GM12892 (cell line): Measurements from ENCODE around the gene TTC17.

Experiments used
- DNase-seq: peaks from one replicate; pipeline ENCODE4 v3.0.0; 2011; ENCODE audit not compliant: insufficient read length
- FAIRE-seq: peaks from 2 replicates; lab custom pipeline; 2011; peaks lifted over from hg19 to GRCh38; lab: Jason Lieb, UNC
- POLR2A ChIP-seq: IDR thresholded peaks from 2 replicates; pipeline ENCODE4 v1.6.1; 2011; ENCODE audit warnings: low read depth, low read length, control low read depth
- POLR2AphosphoS5 ChIP-seq: IDR thresholded peaks from 2 replicates; pipeline ENCODE4 v1.6.1; 2011; ENCODE audit warnings: low read depth, low read length, control low read depth
- TAF1 ChIP-seq: IDR thresholded peaks from 2 replicates; pipeline ENCODE4 v1.6.1; 2011; ENCODE audit warnings: low read depth, mild to moderate bottlenecking, control low read depth, low read length, borderline replicate concordance

The TTC17 gene

DNA sequence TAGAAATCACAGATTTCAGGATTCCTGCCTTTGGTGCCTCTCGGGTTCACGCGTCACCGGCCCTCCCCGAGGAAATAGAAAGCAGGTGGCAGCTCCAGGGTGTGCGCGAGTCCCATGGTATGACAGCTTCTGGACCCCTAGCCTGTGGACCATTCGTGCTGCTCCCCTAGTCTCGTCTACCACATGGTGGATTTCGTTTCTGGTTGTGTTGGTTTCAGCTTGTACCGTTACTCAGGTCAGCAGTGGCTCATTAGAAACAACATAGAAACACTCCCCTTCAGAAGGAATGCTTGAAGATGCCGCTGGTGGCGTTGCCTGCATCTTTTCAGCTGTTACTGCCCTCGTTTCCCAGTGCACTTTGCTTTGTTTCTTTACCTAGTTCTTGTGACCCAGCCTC lies 700 bp downstream of the TTC17 start:
- DNase-seq (peak; percentile 14), FAIRE-seq (no peak)
- TF ChIP-seq TAF1, result no peak
- no peak; the same call in 1 of the 2 replicates for TF ChIP-seq POLR2AphosphoS5
- TF ChIP-seq POLR2A, result no peak

DNA sequence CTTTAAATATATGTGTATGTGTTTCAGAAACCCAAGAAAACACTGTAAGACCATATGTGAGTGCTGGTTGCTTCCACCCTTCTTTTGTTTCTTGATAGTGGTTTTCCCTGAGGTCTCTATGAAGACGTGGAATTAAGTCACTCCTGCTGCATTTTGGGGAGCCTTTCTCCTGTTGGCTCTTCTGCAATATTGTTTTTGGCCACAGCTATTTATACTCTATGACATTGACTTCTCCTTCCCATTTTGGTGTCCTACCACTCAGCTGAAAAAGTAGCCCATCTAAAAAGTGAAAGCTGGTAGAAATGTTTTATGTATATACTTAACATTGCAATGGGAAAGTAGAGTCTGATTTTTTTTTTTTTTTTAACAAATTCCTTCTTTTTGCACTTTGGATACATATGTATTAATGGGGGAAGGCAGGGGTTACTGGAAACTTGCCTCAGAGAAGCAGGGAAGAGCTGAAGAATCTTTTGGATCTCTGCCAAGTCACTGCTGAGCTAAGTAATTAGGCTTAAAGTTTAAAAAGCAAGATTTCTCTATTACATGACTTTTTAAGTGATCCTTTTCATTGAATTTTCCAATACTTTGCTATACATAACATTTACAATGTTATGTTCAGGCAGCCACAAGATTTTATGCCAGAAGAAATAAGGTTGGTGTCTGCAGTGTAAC lies 1.8 kb downstream of the TTC17 start:
- no peak for DNase-seq
- no peak for FAIRE-seq

DNA sequence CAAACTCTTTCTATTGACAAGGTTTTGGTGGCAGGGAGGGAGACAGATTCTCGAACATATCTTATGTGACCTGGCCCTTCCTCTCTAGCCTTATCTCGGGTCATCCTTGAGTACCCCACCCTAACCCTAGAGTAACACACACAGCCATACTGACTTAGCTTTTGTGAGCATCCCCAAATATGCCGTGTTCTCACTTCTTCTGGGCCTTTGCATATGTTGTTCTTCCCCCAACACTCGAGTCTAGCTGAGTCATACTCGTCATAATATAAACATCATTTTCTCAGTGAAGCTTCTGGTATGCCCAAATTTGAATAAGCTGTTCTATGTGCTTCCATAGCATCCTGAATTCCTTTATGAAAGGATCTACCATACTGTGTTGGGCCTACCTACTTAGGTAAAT lies 8.0 kb downstream of the TTC17 start:
- no peak for FAIRE-seq
- no peak for DNase-seq
- TF ChIP-seq POLR2AphosphoS5 (no peak), POLR2A (no peak), TAF1 (no peak)

More for the DNA sequence above, 1.8 kb downstream of the TTC17 start:
- TF ChIP-seq TAF1 (no peak), POLR2AphosphoS5 (no peak), POLR2A (no peak)

DNA sequence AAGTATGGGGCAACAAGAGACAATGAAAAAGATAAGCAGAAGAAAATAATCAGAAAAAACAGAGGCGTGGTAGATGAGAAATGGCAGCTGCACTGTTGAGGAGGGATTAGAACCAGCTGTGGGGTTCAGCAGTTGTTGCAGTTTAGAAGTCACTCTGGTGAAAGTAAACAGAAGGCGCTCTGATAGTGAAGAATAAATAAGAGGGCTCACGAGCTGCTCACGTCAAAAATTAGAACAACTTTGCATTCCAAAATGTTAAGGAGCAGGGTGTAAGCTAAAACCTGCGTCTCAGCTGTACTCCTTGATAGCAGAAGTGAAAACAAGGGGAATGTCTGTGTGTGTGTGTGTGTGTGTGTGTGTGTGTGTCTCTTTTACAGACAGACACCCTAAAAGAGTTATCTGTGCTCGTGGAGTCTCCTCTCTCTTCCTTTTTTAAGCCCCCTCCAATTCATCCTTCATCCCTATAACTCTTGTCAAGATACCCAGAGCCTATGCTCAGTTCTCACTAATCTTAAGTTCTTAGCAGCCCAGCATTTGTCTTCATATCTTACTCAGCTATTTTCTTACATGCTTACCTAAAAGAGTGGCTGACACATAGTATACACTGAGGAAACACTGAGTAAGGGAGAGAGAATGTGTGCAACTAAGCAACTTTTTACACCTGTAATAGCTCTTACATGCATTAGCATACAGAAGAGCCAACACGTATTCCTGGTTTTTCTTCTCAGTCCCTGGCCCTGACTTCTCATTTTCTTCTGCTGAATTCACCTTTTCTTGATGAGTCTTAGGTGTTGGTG lies 8.9 kb downstream of the TTC17 start:
- DNase-seq, result no peak
- TF ChIP-seq POLR2AphosphoS5 (0 out of 2 replicates have a peak, but pooled peaks have one; percentile 21), POLR2A (no peak), TAF1 (no peak)
- peak; percentile 61 for FAIRE-seq

DNA sequence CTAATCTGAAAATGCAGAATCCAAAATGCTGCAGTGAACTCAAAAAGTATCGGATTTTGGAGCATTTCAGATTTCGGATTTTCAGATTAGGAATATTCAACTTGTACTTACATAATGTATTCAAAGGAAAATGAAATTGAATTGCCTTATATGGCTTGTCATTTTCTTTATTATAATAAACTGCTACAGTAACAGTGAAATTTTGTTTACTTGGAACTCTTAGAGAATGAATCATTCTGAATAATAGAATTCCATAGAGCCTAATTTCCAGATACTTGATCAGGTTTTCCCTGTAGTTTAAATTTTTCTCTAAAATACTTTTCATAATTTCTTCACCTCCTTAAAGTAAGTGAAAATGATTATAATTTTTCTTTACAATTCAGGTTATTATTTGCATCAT lies 17.3 kb downstream of the TTC17 start:
- DNase-seq (no peak), FAIRE-seq (no peak)
- TF ChIP-seq POLR2A, result no peak
- TF ChIP-seq TAF1, result no peak
- no peak for TF ChIP-seq POLR2AphosphoS5

DNA sequence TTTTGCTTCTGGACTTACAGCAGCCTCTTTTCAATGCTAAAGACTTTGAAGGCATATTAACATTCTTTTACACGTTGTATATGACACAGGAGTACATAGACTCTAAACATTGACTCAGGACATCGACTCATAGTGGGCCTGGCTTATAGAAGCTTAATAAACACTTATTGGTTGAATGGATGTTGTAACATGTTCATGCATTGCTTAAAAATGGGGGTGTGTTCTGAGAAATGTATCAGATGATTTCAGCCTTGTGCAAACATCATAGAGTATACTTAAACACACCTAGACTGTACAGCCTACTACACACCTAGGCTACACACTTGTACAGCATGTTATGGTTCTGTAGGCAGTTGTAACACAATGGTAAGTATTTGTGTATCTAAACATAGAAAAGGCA lies 17.9 kb downstream of the TTC17 start:
- DNase-seq, result no peak
- FAIRE-seq, result no peak
- TF ChIP-seq POLR2A (no peak), POLR2AphosphoS5 (no peak), TAF1 (no peak)

DNA sequence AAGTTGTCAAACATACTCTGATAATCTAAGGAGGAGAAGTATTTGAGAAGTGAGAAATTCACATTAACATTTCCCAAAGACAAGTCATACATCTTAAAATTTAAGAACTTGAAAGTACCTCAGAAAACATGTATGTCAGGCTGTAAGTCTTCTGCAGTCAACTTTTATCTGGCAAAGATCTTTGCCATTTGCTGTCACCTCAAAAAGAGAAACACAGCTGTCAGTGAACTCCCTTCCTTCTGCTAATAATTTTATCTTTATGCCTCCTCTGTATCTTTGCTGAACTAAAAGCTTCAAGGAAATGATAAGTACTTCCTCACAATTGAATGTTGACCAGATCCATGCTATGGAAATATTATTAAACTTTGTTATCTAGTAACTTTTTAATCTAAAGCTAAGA lies 18.7 kb downstream of the TTC17 start:
- DNase-seq (no peak), FAIRE-seq (no peak)
- TF ChIP-seq POLR2A, result no peak
- no peak for TF ChIP-seq POLR2AphosphoS5
- TF ChIP-seq TAF1, result no peak

DNA sequence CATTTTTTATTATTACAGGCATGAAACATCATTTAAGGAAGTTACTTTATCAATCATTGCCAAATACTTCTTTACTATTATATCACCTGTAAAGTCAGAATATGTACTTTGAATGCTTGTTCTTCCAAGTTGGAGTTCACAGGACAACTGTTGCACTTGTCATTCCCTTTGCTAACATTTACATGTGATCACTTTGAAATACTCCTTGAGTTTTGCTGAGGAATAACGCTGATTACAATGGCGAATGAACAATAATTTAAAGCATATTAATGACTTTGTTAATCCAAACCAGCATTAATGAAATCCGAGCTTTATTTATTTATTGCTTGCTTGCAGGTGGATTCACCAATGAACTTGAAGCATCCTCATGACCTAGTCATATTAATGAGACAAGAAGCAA lies 20.2 kb downstream of the TTC17 start:
- FAIRE-seq (no peak), DNase-seq (no peak)

DNA sequence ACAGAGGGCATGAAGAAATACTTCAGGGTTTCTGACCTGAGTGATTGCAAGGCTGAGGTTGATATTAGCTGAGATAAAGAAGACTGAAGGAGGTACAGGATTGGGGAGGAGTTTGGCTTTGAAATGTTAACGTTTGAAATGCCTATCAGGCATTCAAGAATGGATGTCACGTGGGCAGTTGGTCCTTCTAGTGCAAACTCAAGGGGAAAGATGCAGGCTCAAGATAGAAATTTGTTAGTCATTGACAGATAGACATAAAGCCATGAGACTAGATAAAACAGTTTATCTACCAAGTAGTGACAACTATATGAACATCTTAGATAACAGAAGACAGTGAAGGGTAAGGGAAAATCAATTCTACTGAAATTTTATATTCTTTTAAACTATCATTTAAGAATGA lies 23.1 kb downstream of the TTC17 start:
- no peak for TF ChIP-seq POLR2A
- no peak for FAIRE-seq
- no peak for DNase-seq

More for the DNA sequence above, 20.2 kb downstream of the TTC17 start:
- no peak for TF ChIP-seq POLR2A
- no peak for TF ChIP-seq POLR2AphosphoS5
- TF ChIP-seq TAF1, result no peak

DNA sequence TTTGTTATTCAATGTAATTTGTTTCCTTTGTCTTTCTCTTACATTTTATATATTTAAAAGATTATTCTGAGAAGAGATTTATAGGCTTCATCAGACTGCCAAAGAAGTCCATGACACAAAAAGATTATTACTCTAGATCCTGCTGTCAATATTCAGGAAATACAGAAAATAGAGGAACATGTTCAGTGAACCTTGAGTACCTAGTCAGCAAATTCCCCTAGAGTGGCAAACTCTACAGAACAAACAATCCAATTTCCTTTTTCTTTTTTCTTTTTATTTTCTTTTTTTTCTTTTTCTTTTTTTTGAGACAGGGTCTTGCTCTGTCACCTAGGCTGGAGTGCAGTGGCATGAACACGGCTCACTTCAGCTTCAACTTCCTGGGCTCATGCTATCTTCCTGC lies 23.9 kb downstream of the TTC17 start:
- FAIRE-seq, result no peak
- no peak for TF ChIP-seq POLR2A
- TF ChIP-seq TAF1, result no peak
- TF ChIP-seq POLR2AphosphoS5, result no peak
- no peak for DNase-seq

DNA sequence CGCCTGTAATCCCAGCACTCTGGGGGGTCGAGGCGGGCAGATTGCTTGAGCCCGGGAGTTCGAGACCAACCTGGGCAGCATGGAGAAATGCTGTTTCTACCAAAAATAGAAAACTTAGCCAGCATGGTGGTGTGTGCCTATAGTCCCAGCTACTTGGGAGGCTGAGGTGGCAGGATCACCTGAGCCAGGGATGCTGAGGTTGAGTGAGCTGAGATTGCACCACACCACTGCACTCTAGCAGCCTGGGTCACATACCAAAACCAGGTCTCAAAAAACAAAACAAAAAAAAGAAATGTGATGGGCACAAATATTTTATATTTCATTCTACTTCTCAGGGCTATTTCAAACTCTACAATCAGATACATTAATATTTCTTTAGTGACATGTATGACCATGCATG lies 25.7 kb downstream of the TTC17 start:
- DNase-seq, result no peak
- peak; percentile 53 for FAIRE-seq
- TF ChIP-seq POLR2AphosphoS5, result no peak
- TF ChIP-seq POLR2A, result no peak
- no peak for TF ChIP-seq TAF1

DNA sequence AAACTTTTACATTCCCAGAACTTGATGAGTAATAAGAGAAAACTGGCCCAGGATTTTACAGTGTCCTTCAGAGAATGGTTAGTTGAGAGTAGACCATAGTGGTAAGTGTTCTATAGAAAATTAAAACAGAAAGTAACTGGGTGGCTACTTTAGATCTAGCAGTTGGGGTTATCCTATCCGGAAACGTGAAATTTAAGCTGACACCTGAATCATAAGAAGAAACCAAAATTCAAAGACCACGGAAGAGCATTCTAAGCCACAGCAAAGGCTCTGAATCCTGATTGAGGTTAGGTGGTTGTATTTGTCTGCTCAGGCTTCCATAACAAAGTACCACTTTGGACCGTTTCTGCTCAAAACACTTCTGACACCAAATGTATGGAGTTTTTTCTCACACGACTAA lies 34.0 kb downstream of the TTC17 start:
- FAIRE-seq, result no peak

More for the DNA sequence above, 34.0 kb downstream of the TTC17 start:
- TF ChIP-seq POLR2A (no peak), TAF1 (no peak), POLR2AphosphoS5 (no peak)
- no peak for DNase-seq
